OCI-LY7 (cell line): ENCODE measurements around the gene CUL2. TPM values are rescaled to one million over a fixed set of nuclear protein-coding genes. Genes with fewer than 3 reads are reported as not detected.
"Not testable (repeated sequence)": the region's sequence is repeated elsewhere in the genome, so short reads cannot be mapped to it uniquely, and the experiment has no call there.

Source experiments
- BruUV-seq: library from RNA; stranded (reverse); fragments of 400-500 nt; replicated peaks from 2 replicates; lab custom pipeline; 2021; lab: Mats Ljungman, UMichigan
- CTCF ChIA-PET: fragments of 300-600 bp; sonication (Branson Sonifier 250); formaldehyde crosslinking; loops from one replicate; lab custom pipeline; 2022; ENCODE audit warnings: antibody characterized with exemption; ENCODE audit not compliant: unreplicated experiment; lab: Charles Lee
- POLR2A ChIA-PET: fragments of 300-600 bp; sonication (Branson Sonifier 250); formaldehyde crosslinking; loops from one replicate; lab custom pipeline; 2022; ENCODE audit warnings: antibody characterized with exemption; lab: Charles Lee
- DNase-seq: peaks from one replicate; pipeline ENCODE4 v3.0.0-alpha.2; 2015; ENCODE audit warnings: low spot score
- H2AFZ ChIP-seq: fragments of 200-600 bp; sonication (generic), shearing (Covaris generic); 2 replicates; pipeline ENCODE4 v1.6.1; 2014; ENCODE audit warnings: mild to moderate bottlenecking, antibody characterized with exemption, low read length, moderate library complexity
- H3K27ac ChIP-seq: fragments of 200-600 bp; sonication (generic); 2 replicates; pipeline ENCODE4 v1.5.1; 2014; ENCODE audit warnings: mixed run types, low read depth, mild to moderate bottlenecking, moderate library complexity, low read length, inconsistent platforms; ENCODE audit not compliant: poor library complexity, severe bottlenecking
- H3K36me3 ChIP-seq: fragments of 200-600 bp; sonication (generic); 2 replicates; pipeline ENCODE4 v1.6.1; 2014; ENCODE audit warnings: mild to moderate bottlenecking, antibody characterized with exemption, low read length, moderate library complexity, mixed read lengths; ENCODE audit not compliant: insufficient read depth
- H3K4me1 ChIP-seq: fragments of 200-600 bp; sonication (generic); 2 replicates; pipeline ENCODE4 v1.5.1; 2014; ENCODE audit warnings: mild to moderate bottlenecking, low read length; ENCODE audit not compliant: insufficient read depth, poor library complexity, severe bottlenecking
- H3K4me2 ChIP-seq: fragments of 200-600 bp; sonication (generic); 2 replicates; pipeline ENCODE4 v1.6.1; 2014; ENCODE audit warnings: mild to moderate bottlenecking, low read length
- H3K4me3 ChIP-seq: fragments of 200-600 bp; sonication (generic); 2 replicates; pipeline ENCODE4 v1.5.1; 2014; ENCODE audit warnings: mild to moderate bottlenecking, low read depth, low read length; ENCODE audit not compliant: poor library complexity, severe bottlenecking
- H3K79me2 ChIP-seq: fragments of 200-600 bp; sonication (generic); 2 replicates; pipeline ENCODE4 v1.6.1; 2016; ENCODE audit warnings: low read depth, mild to moderate bottlenecking, low read length, moderate library complexity, mixed read lengths; ENCODE audit not compliant: insufficient read depth
- H3K9me2 ChIP-seq: fragments of 200-600 bp; sonication (generic); 2 replicates; pipeline ENCODE4 v1.6.1; 2016; ENCODE audit warnings: mild to moderate bottlenecking, low read length, mixed read lengths; ENCODE audit not compliant: insufficient read depth
- H3K9me3 ChIP-seq: fragments of 200-600 bp; sonication (generic); 2 replicates; pipeline ENCODE4 v1.6.1; 2014; ENCODE audit warnings: mild to moderate bottlenecking, mixed run types, low read length, mixed read lengths
- H4K20me1 ChIP-seq: fragments of 200-600 bp; sonication (generic); 2 replicates; pipeline ENCODE4 v1.6.1; 2014; ENCODE audit warnings: mild to moderate bottlenecking, antibody characterized with exemption, low read length, moderate library complexity, mixed read lengths; ENCODE audit not compliant: insufficient read depth
- EZH2phosphoT487 ChIP-seq: fragments of 200-600 bp; sonication (generic); IDR thresholded peaks from 2 replicates; pipeline ENCODE4 v1.6.1; 2018; ENCODE audit warnings: low read depth, borderline replicate concordance, mild to moderate bottlenecking, mixed run types, antibody characterized with exemption, low read length, moderate library complexity, mixed read lengths
- intact Hi-C: fragments of 100-400 bp; cut with micrococcal nuclease; formaldehyde crosslinking; loops from one replicate; pipeline ENCODE4 v1.10.0; 2022; ENCODE audit not compliant: unreplicated experiment
- total RNA-seq, 2 experiments: library from RNA; depleted of rRNA in 1 of 2; stranded (reverse); fragments of >200 nt in 1 of 2; shearing (Covaris generic) in 1 of 2; gene quantifications; 2 replicates each; pipeline ENCODE4 v1.2.3, GENCODE V29; 2014 to 2022
- TF ChIP-seq, protein P1 (sequence below): fragments of 200-600 bp; sonication (generic); conservative IDR thresholded peaks from 2 replicates; pipeline ENCODE4 v1.5.1; 2014; ENCODE audit warnings: mild to moderate bottlenecking, antibody characterized with exemption, low read length, moderate library complexity, mixed read lengths

Gene CUL2
- total RNA-seq, 2 experiments from 2014 or later, result 25.5 to 40.4 TPM

- BruUV-seq, result no TSS peak
- no peaks in the 10 kb centered on the region for H4K20me1 ChIP-seq
- H3K4me3 ChIP-seq, result no peak overlapping the region
- DNase-seq, result no peak
- ChIA-PET POLR2A (interaction anchor here (0.9 kb wide), 2 partner anchors 128 to 235 kb away, joined by 3 read pairs; no protein-coding TSS in a partner anchor), CTCF (no interaction called here)
- TF ChIP-seq, protein P1, sequence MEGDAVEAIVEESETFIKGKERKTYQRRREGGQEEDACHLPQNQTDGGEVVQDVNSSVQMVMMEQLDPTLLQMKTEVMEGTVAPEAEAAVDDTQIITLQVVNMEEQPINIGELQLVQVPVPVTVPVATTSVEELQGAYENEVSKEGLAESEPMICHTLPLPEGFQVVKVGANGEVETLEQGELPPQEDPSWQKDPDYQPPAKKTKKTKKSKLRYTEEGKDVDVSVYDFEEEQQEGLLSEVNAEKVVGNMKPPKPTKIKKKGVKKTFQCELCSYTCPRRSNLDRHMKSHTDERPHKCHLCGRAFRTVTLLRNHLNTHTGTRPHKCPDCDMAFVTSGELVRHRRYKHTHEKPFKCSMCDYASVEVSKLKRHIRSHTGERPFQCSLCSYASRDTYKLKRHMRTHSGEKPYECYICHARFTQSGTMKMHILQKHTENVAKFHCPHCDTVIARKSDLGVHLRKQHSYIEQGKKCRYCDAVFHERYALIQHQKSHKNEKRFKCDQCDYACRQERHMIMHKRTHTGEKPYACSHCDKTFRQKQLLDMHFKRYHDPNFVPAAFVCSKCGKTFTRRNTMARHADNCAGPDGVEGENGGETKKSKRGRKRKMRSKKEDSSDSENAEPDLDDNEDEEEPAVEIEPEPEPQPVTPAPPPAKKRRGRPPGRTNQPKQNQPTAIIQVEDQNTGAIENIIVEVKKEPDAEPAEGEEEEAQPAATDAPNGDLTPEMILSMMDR, result no peak
- no peak for TF ChIP-seq EZH2phosphoT487
- no peaks in the 10 kb centered on the region for H3K36me3 ChIP-seq
- no peak overlapping the region for H3K27ac ChIP-seq
- no peaks in the 10 kb centered on the region for H3K4me1 ChIP-seq
- no peak overlapping the region for H2AFZ ChIP-seq
- no peaks in the 10 kb centered on the region for H3K79me2 ChIP-seq
- intact Hi-C loops, result loop anchor here (2.0 kb wide), 1 partner anchor 225 kb away; no protein-coding TSS in a partner anchor
- H3K4me2 ChIP-seq, result no peak overlapping the region
- no peaks in the 10 kb centered on the region for H3K9me2 ChIP-seq
- no peaks in the 10 kb centered on the region for H3K9me3 ChIP-seq
These were observed 96.4 kb downstream of the CUL2 start for GRCh38 chr10:34993782-34994181.

- H3K4me3 ChIP-seq, H3K79me2 ChIP-seq, H2AFZ ChIP-seq, H3K27ac ChIP-seq, CTCF ChIA-PET, H3K9me2 ChIP-seq, H3K4me1 ChIP-seq, H3K4me2 ChIP-seq, H3K9me3 ChIP-seq, DNase-seq, H3K36me3 ChIP-seq, BruUV-seq, H4K20me1 ChIP-seq, intact Hi-C loops: not testable (repeated sequence)
- POLR2A ChIA-PET, result interaction anchor here (0.7 to 1.2 kb wide), 2 partner anchors 9 to 703 kb away, joined by 3 read pairs; no protein-coding TSS in a partner anchor
These were observed 99.0 kb downstream of the CUL2 start for GRCh38 chr10:34991117-34991516.

- Histone ChIP-seq H3K9me2 (no peaks in the 10 kb centered on the region), H3K4me3 (no peak overlapping the region), H3K79me2 (no peaks in the 10 kb centered on the region), H4K20me1 (no peaks in the 10 kb centered on the region), H3K4me1 (no peaks in the 10 kb centered on the region), H3K4me2 (no peak overlapping the region), H3K27ac (no peak overlapping the region), H3K36me3 (no peaks in the 10 kb centered on the region), H2AFZ (no peak overlapping the region), H3K9me3 (no peaks in the 10 kb centered on the region)
- ChIA-PET POLR2A (interaction anchor here (0.6 kb wide), 1 partner anchor 429 kb away, joined by 3 read pairs; no protein-coding TSS in a partner anchor), CTCF (no interaction called here)
- intact Hi-C loops, result no loop called here
- no TSS peak for BruUV-seq
- no peak for DNase-seq
- TF ChIP-seq, protein P1, result no peak
- no peak for TF ChIP-seq EZH2phosphoT487
These were observed 101.6 kb downstream of the CUL2 start for GRCh38 chr10:34988397-34989067.
